Suprapubic skin (tissue), 4 donors: ENCODE measurements around the gene DCDC2C. TPM values are rescaled to one million over a fixed set of nuclear protein-coding genes. Genes with fewer than 3 reads are reported as not detected.
A peak's percentile ranks its signal among the peaks of the same experiment; 100 is the strongest.

Experiments used
- DNase-seq, 2 donors: peaks; one replicate each; pipeline ENCODE4 v3.0.0-alpha.2; 2019; ENCODE audit warnings: low spot score in 2 of 2
- H3K27ac ChIP-seq: fragments of 200-600 bp; sonication (generic); one replicate; pipeline ENCODE4 v1.5.1; 2019
- H3K27me3 ChIP-seq: fragments of 200-600 bp; sonication (generic); one replicate; pipeline ENCODE4 v1.5.1; 2019
- H3K36me3 ChIP-seq: fragments of 200-600 bp; sonication (generic); one replicate; pipeline ENCODE4 v1.5.1; 2019
- H3K4me1 ChIP-seq: fragments of 200-600 bp; sonication (generic); one replicate; pipeline ENCODE4 v1.5.1; 2019
- H3K4me3 ChIP-seq: fragments of 200-600 bp; sonication (generic); one replicate; pipeline ENCODE4 v1.5.1; 2019; ENCODE audit warnings: mild to moderate bottlenecking
- H3K9me3 ChIP-seq: fragments of 200-600 bp; sonication (generic); one replicate; pipeline ENCODE4 v1.5.1; 2019
- CTCF ChIP-seq, 2 donors: fragments of 200-600 bp in 1 of 2; fragments of 450-650 bp in 1 of 2; sonication (generic) in 1 of 2; IDR thresholded peaks; one replicate each; pipeline ENCODE4 v1.5.1; 2016 to 2019; ENCODE audit warnings: antibody characterized with exemption in 2 of 2, mild to moderate bottlenecking in 1 of 2, moderate library complexity in 1 of 2
- EP300 ChIP-seq: sonication (generic); formaldehyde crosslinking; IDR thresholded peaks from one replicate; pipeline ENCODE4 v1.6.1; 2017; ENCODE audit warnings: antibody characterized with exemption
- POLR2A ChIP-seq, 2 donors: fragments of 450-650 bp; IDR thresholded peaks; one replicate each; pipeline ENCODE4 v1.6.1; 2017; ENCODE audit warnings: antibody characterized with exemption in 2 of 2, mild to moderate bottlenecking in 2 of 2, moderate library complexity in 2 of 2
- POLR2AphosphoS5 ChIP-seq, 3 donors: sonication (generic); formaldehyde crosslinking; IDR thresholded peaks; one replicate each; pipeline ENCODE4 v1.6.1; 2017; ENCODE audit warnings: antibody characterized with exemption in 3 of 3
- WGBS: methylation state at CpG from one replicate; pipeline ENCODE4 v1.1.5; 2018; 5-methylcytosine and 5-hydroxymethylcytosine counted together
- total RNA-seq, 4 donors: library from RNA; depleted of rRNA; stranded (reverse); fragments of >200 nt; gene quantifications; one replicate each; pipeline ENCODE4 v1.1.0, GENCODE V29; 2016

Gene DCDC2C
- total RNA-seq, 4 donors from 2014 or later, result 1.0 TPM; not detected in 3

GRCh38 chr2:3680548-3681345 is 22.6 kb upstream of the DCDC2C start:
- H3K9me3 ChIP-seq, result no peaks in the 10 kb centered on the region
- H3K27me3 ChIP-seq, result peaks cover 6% of the 10 kb centered on the region
- no peak overlapping the region for H3K27ac ChIP-seq
- H3K4me3 ChIP-seq, result no peak overlapping the region
- no peaks in the 10 kb centered on the region for H3K4me1 ChIP-seq
- H3K36me3 ChIP-seq, result no peaks in the 10 kb centered on the region
- WGBS, result 88% methylated on average over 18 of the region's 18 CpGs
- DNase-seq, result peak in 1 of 2 donors; percentile 56
- TF ChIP-seq CTCF (IDR thresholded peaks at IDR 0.05), result no peak
- no peak for TF ChIP-seq POLR2AphosphoS5 (IDR thresholded peaks at IDR 0.05)

DNA sequence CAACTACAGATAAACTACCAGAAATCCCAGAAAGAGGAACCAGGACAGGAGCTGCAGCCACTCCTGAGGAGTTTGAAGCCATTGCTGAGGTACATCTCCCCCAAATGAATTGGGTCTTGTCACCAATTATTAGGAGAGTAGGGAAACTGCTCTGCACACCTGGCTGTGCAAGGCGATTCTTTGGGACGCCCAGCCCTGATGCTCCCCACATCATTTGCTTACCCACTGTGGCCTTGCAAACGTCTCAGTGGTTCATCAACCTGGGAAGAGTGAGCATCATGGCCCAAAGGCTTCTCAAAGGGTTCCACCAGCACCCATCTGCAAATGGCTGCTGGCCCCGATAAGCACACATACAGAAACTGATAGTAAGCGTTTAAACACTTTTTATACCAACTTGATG is 21.8 kb upstream of the DCDC2C start:
- Histone ChIP-seq H3K36me3 (no peaks in the 10 kb centered on the region), H3K4me1 (no peaks in the 10 kb centered on the region), H3K9me3 (no peaks in the 10 kb centered on the region), H3K4me3 (no peak overlapping the region), H3K27me3 (peaks cover 6% of the 10 kb centered on the region), H3K27ac (no peak overlapping the region)
- DNase-seq, result peak in 1 of 2 donors; percentile 38
- WGBS, result 87% methylated on average over 5 of the region's 5 CpGs
- no peak for TF ChIP-seq EP300
- no peak for TF ChIP-seq POLR2AphosphoS5 (IDR thresholded peaks at IDR 0.05)
- TF ChIP-seq CTCF (IDR thresholded peaks at IDR 0.05), result no peak
- no peak for TF ChIP-seq POLR2A (IDR thresholded peaks at IDR 0.05)

DNA sequence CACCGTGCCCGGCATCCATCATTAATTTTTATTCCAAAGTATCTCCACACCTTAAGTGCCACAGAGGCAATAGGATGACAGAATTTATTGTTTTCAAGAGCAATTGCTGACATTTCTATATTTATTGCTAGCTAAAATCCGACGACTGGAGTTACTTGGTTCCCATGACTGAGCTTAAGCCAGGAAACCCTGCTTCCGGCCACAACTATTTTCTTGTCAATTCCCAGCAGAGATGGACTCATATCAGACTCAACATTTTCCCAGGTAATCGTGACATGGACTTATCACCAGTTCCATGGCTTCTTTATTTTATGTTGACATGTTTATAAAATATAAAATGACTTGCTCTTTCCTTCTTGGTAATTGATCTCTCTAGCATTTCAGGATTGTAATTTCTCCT is 20.6 kb upstream of the DCDC2C start:
- peaks cover under 1% of the 10 kb centered on the region for H3K27me3 ChIP-seq
- H3K4me3 ChIP-seq, result no peak overlapping the region
- no peaks in the 10 kb centered on the region for H3K9me3 ChIP-seq
- DNase-seq, result no peak
- H3K36me3 ChIP-seq, result no peaks in the 10 kb centered on the region
- H3K27ac ChIP-seq, result no peak overlapping the region
- TF ChIP-seq CTCF (IDR thresholded peaks at IDR 0.05) (no peak), EP300 (no peak), POLR2A (IDR thresholded peaks at IDR 0.05) (no peak), POLR2AphosphoS5 (IDR thresholded peaks at IDR 0.05) (no peak)
- no peaks in the 10 kb centered on the region for H3K4me1 ChIP-seq
- 68% methylated on average over 6 of the region's 6 CpGs for WGBS

DNA sequence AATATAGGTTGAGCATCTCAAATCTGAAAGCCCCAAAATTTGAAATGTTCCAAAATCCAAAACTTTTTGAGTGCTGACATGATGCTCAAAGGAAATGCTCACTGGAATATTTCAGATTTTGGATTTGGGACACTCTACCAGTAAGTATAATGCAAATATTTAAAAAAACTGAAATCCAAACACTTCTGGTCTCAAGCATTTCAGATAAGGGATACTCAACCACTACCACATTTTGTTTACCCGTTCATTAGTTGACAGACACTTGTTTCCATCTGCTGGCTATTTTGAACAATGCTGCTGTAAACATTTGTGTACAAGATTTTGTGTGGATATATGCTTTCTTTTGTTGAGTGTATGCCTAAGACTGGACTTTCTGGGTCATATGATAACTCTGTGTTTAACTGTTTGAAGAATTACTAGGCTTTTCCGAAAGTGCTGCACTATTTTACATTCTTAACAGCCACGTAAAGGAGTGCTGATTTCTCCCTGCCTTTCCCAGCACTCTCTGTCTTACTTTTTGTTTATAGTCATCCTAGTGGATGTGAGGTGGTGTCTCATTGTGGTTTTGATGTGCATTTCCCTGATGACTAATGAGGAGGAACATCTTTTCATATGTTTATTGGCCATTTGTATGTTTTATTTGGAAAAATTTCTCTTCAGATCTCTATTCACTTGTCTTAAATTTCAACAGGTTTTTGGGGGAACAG is 19.5 kb upstream of the DCDC2C start:
- Histone ChIP-seq H3K36me3 (no peaks in the 10 kb centered on the region), H3K4me1 (no peaks in the 10 kb centered on the region), H3K27me3 (no peaks in the 10 kb centered on the region), H3K4me3 (no peak overlapping the region), H3K9me3 (no peaks in the 10 kb centered on the region), H3K27ac (no peak overlapping the region)
- no peak for DNase-seq
- TF ChIP-seq POLR2A (IDR thresholded peaks at IDR 0.05), result no peak
- TF ChIP-seq CTCF (IDR thresholded peaks at IDR 0.05), result no peak
- TF ChIP-seq POLR2AphosphoS5 (IDR thresholded peaks at IDR 0.05), result no peak
- no peak for TF ChIP-seq EP300
- WGBS, result 69% methylated on average over 3 of the region's 3 CpGs

GRCh38 chr2:3689998-3690748 is 13.2 kb upstream of the DCDC2C start:
- no peak for TF ChIP-seq POLR2AphosphoS5 (IDR thresholded peaks at IDR 0.05)
- no peak for TF ChIP-seq CTCF (IDR thresholded peaks at IDR 0.05)
- no peak for TF ChIP-seq EP300
- no peak for TF ChIP-seq POLR2A (IDR thresholded peaks at IDR 0.05)
- no peak for DNase-seq
- H3K27ac ChIP-seq, result no peak overlapping the region
- peaks cover 5% of the 10 kb centered on the region for H3K27me3 ChIP-seq
- no peaks in the 10 kb centered on the region for H3K4me1 ChIP-seq
- no peak overlapping the region for H3K4me3 ChIP-seq
- H3K9me3 ChIP-seq, result no peaks in the 10 kb centered on the region
- no peaks in the 10 kb centered on the region for H3K36me3 ChIP-seq
